Measurements from ENCODE around the gene CHSY1.

GRCh38 chr15:101201411-101202174, 50.3 kb downstream of the CHSY1 start:
- no peak for TF ChIP-seq POLR2A (IDR thresholded peaks at IDR 0.05)
- TF ChIP-seq POLR2AphosphoS5 (IDR thresholded peaks at IDR 0.05), result peak; percentile 28 to 69 (median 59)
